GM23248 (cell line): ENCODE measurements around the gene FAM13B. TPM values are rescaled to one million over a fixed set of nuclear protein-coding genes. Genes with fewer than 3 reads are reported as not detected.

ENCODE experiments used
- DNase-seq: peaks from one replicate; pipeline ENCODE4 v3.0.0-alpha.2; 2015
- H2AFZ ChIP-seq: fragments of 200-600 bp; sonication (generic); 2 replicates; pipeline ENCODE4 v1.6.1; 2016; ENCODE audit warnings: antibody characterized with exemption
- H3F3A ChIP-seq: fragments of 200-600 bp; sonication (generic); 2 replicates; pipeline ENCODE4 v1.6.1; 2016; ENCODE audit warnings: mild to moderate bottlenecking, antibody characterized with exemption, mixed run types; ENCODE audit not compliant: insufficient read depth
- H3K27ac ChIP-seq: fragments of 200-600 bp; sonication (generic); 2 replicates; pipeline ENCODE4 v1.5.1; 2016; ENCODE audit warnings: mild to moderate bottlenecking
- H3K27me3 ChIP-seq: fragments of 200-600 bp; sonication (generic); replicated peaks from 2 replicates; pipeline ENCODE4 v1.6.1; 2016; ENCODE audit warnings: mild to moderate bottlenecking; ENCODE audit not compliant: insufficient read depth
- H3K36me3 ChIP-seq: fragments of 200-600 bp; sonication (generic); 2 replicates; pipeline ENCODE4 v1.6.1; 2016; ENCODE audit warnings: low read depth, mild to moderate bottlenecking
- H3K4me1 ChIP-seq: fragments of 200-600 bp; sonication (generic); 2 replicates; pipeline ENCODE4 v1.6.1; 2016; ENCODE audit warnings: mild to moderate bottlenecking; ENCODE audit not compliant: insufficient read depth
- H3K4me2 ChIP-seq: fragments of 200-600 bp; sonication (generic); one replicate; pipeline ENCODE4 v1.6.1; 2016; ENCODE audit warnings: mild to moderate bottlenecking; ENCODE audit not compliant: unreplicated experiment
- H3K4me3 ChIP-seq: fragments of 200-600 bp; sonication (generic); 2 replicates; pipeline ENCODE4 v1.5.1; 2016; ENCODE audit warnings: mild to moderate bottlenecking
- H3K79me2 ChIP-seq: fragments of 200-600 bp; sonication (generic); 2 replicates; pipeline ENCODE4 v1.6.1; 2016; ENCODE audit warnings: mild to moderate bottlenecking; ENCODE audit not compliant: insufficient read depth
- H3K9ac ChIP-seq: fragments of 200-600 bp; sonication (generic); 2 replicates; pipeline ENCODE4 v1.6.1; 2016; ENCODE audit warnings: mild to moderate bottlenecking
- H3K9me2 ChIP-seq: fragments of 200-600 bp; sonication (generic); 2 replicates; pipeline ENCODE4 v1.6.1; 2016; ENCODE audit warnings: mixed run types, mild to moderate bottlenecking, moderate library complexity; ENCODE audit not compliant: insufficient read depth
- H3K9me3 ChIP-seq: fragments of 200-600 bp; sonication (generic); one replicate; pipeline ENCODE4 v1.6.1; 2017; ENCODE audit warnings: low read depth
- H4K20me1 ChIP-seq: fragments of 200-600 bp; sonication (generic); 2 replicates; pipeline ENCODE4 v1.6.0; 2016; ENCODE audit not compliant: insufficient read depth
- EZH2 ChIP-seq: fragments of 200-600 bp; sonication (generic); IDR thresholded peaks from 2 replicates; pipeline ENCODE4 v1.6.1; 2018; ENCODE audit warnings: antibody characterized with exemption, mild to moderate bottlenecking; ENCODE audit not compliant: insufficient read depth, poor library complexity, severe bottlenecking
- EZH2phosphoT487 ChIP-seq: fragments of 200-600 bp; sonication (generic); IDR thresholded peaks from 2 replicates; pipeline ENCODE4 v1.6.1; 2018; ENCODE audit warnings: antibody characterized with exemption, moderate library complexity, mild to moderate bottlenecking, low read depth; ENCODE audit not compliant: insufficient read depth
- WGBS, 2 experiments: methylation state at CpG; one replicate each; pipeline ENCODE4 v1.1.6; 2015 to 2017; ENCODE audit warnings: low lambda C conversion rate in 2 of 2, low coverage in 1 of 2; ENCODE audit errors: missing lambda C conversion rate in 2 of 2; 5-methylcytosine and 5-hydroxymethylcytosine counted together
- in situ Hi-C: fragments of 300-500 bp; cut with MboI; formaldehyde crosslinking; loops from 2 replicates; pipeline ENCODE4 v1.15.0; 2020
- polyA plus RNA-seq: library from polyadenylated mRNA; unstranded; fragments of >200 nt; fragmentation: Nextera tagmentation; extraction: Ambion mirVana; gene quantifications from 2 replicates; pipeline ENCODE4 v1.2.1, GENCODE V29; 2016
- total RNA-seq: library from RNA; depleted of rRNA; stranded (reverse); fragments of >200 nt; shearing (Covaris generic); gene quantifications from 2 replicates; pipeline ENCODE4 v1.2.3, GENCODE V29; 2014

Gene FAM13B
- total and polyA plus RNA-seq, 2 experiments from 2014 or later: 15.6 to 19.0 TPM

- 83 to 95% methylated on average over 1 of the region's 1 CpG for WGBS, 2 experiments
- in situ Hi-C loops: loop anchor here (25.0 kb wide), 1 partner anchor 388 kb away; no protein-coding TSS in a partner anchor
- no peaks in the 10 kb centered on the region for H3K27me3 ChIP-seq
These were observed 7.6 kb downstream of the FAM13B start for GRCh38 chr5:138025285-138025684.

GRCh38 chr5:138024117-138024516 lies 8.8 kb downstream of the FAM13B start:
- Histone ChIP-seq H4K20me1 (peaks cover 41% of the 10 kb centered on the region), H3K27me3 (no peaks in the 10 kb centered on the region), H3K4me3 (no peak overlapping the region), H3K36me3 (peaks cover 14% of the 10 kb centered on the region), H3F3A (0 out of 2 replicates have a peak, but pooled peaks cover 5% of the 10 kb centered on the region), H3K9me2 (no peaks in the 10 kb centered on the region), H3K9ac (no peak overlapping the region), H3K79me2 (peaks cover 100% of the 10 kb centered on the region), H2AFZ (no peak overlapping the region), H3K27ac (peak overlapping the region; percentile 9; the same call in 1 of the 2 replicates), H3K9me3 (no peaks in the 10 kb centered on the region), H3K4me1 (peaks cover 9% of the 10 kb centered on the region), H3K4me2 (no peak overlapping the region)
- TF ChIP-seq EZH2 (no peak), EZH2phosphoT487 (no peak)
- in situ Hi-C loops: no loop called here
- peak; percentile 50 for DNase-seq

More at GRCh38 chr5:138025285-138025684, 7.6 kb downstream of the FAM13B start:
- Histone ChIP-seq H3K27ac (no peak overlapping the region), H3K4me1 (peaks cover 15% of the 10 kb centered on the region), H3K4me2 (no peak overlapping the region), H3K9me3 (no peaks in the 10 kb centered on the region), H3F3A (0 out of 2 replicates have a peak, but pooled peaks cover 5% of the 10 kb centered on the region), H3K79me2 (peaks cover 100% of the 10 kb centered on the region), H3K36me3 (peaks cover 5% of the 10 kb centered on the region; the same call in 1 of the 2 replicates), H3K4me3 (no peak overlapping the region), H3K9me2 (no peaks in the 10 kb centered on the region), H3K9ac (no peak overlapping the region), H4K20me1 (peaks cover 50% of the 10 kb centered on the region), H2AFZ (no peak overlapping the region)
- DNase-seq: no peak
- TF ChIP-seq EZH2: no peak
- TF ChIP-seq EZH2phosphoT487: no peak

DNA sequence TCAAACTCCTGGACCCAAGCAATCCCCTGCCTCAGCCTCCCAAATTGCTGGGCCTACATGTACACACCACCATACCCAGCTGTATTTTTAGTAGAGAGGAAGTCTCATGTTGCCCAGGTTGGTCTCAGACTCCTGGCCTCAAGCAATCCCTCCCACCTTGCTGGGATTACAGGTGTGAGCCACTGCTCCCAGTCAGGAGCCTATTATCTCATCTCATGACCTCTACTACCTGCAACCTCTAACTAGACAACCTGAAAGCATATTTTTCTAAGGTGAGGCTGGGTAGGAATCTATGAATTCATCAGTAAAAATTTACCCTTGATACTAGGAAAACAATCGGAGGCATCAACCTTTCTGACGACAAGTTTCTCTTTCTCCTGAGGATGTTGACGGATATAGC lies 10.0 kb downstream of the FAM13B start:
- Histone ChIP-seq H3K9me3 (no peaks in the 10 kb centered on the region), H3K27ac (no peak overlapping the region), H3K9me2 (no peaks in the 10 kb centered on the region), H3K4me1 (peaks cover 9% of the 10 kb centered on the region), H3K79me2 (peaks cover 100% of the 10 kb centered on the region), H2AFZ (no peak overlapping the region), H3K4me2 (no peak overlapping the region), H4K20me1 (peaks cover 41% of the 10 kb centered on the region), H3K9ac (no peak overlapping the region), H3K4me3 (no peak overlapping the region), H3K36me3 (peaks cover 26% of the 10 kb centered on the region), H3K27me3 (no peaks in the 10 kb centered on the region), H3F3A (0 out of 2 replicates have a peak, but pooled peaks cover 5% of the 10 kb centered on the region)
- in situ Hi-C loops: no loop called here
- 97 to 100% methylated on average over 3 of the region's 3 CpGs for WGBS, 2 experiments
- no peak for TF ChIP-seq EZH2phosphoT487
- DNase-seq: no peak

- 19 to 36% methylated on average over 1 of the region's 1 CpG for WGBS, 2 experiments
These were observed 11.1 kb downstream of the FAM13B start for GRCh38 chr5:138021771-138022170.

More at GRCh38 chr5:138021771-138022170, 11.1 kb downstream of the FAM13B start:
- peaks cover 39% of the 10 kb centered on the region for H4K20me1 ChIP-seq
- no peak overlapping the region for H3K9ac ChIP-seq
- no peak overlapping the region for H3K27ac ChIP-seq
- H3K27me3 ChIP-seq: no peaks in the 10 kb centered on the region
- no peaks in the 10 kb centered on the region for H3K9me3 ChIP-seq
- no peaks in the 10 kb centered on the region for H3K9me2 ChIP-seq
- no peak for DNase-seq
- H3K79me2 ChIP-seq: peaks cover 100% of the 10 kb centered on the region
- H2AFZ ChIP-seq: no peak overlapping the region
- TF ChIP-seq EZH2phosphoT487: no peak
- TF ChIP-seq EZH2: no peak
- 0 out of 2 replicates have a peak, but pooled peaks cover 5% of the 10 kb centered on the region for H3F3A ChIP-seq
- H3K4me2 ChIP-seq: no peak overlapping the region
- no peak overlapping the region for H3K4me3 ChIP-seq
- peaks cover 37% of the 10 kb centered on the region for H3K36me3 ChIP-seq
- in situ Hi-C loops: no loop called here
- peaks cover 9% of the 10 kb centered on the region for H3K4me1 ChIP-seq
